ENCODE results near the gene FOXI2.

FOXI2 gene

GRCh38 chr10:127744956-127745355 lies 8.0 kb downstream of the FOXI2 start:
- no peak for DNase-seq

GRCh38 chr10:127745861-127746260 lies 8.9 kb downstream of the FOXI2 start:
- no peak for DNase-seq

GRCh38 chr10:127755753-127756152 lies 18.8 kb downstream of the FOXI2 start:
- DNase-seq: no peak

GRCh38 chr10:127756264-127756663 lies 19.3 kb downstream of the FOXI2 start:
- no peak for DNase-seq

- DNase-seq: no peak
These were observed 20.0 kb downstream of the FOXI2 start for GRCh38 chr10:127757033-127757432.

- no peak for DNase-seq
These were observed 22.3 kb downstream of the FOXI2 start for GRCh38 chr10:127759276-127759675.

GRCh38 chr10:127762925-127763324 lies 25.9 kb downstream of the FOXI2 start:
- DNase-seq: no peak

- DNase-seq: no peak
These were observed 38.0 kb downstream of the FOXI2 start for GRCh38 chr10:127774766-127775559.

- no peak for DNase-seq
These were observed 39.8 kb downstream of the FOXI2 start for GRCh38 chr10:127776816-127777215.

- DNase-seq: no peak
These were observed 44.4 kb downstream of the FOXI2 start for GRCh38 chr10:127781412-127781811.

- DNase-seq: no peak
These were observed 50.9 kb downstream of the FOXI2 start for GRCh38 chr10:127787873-127788272.

- no peak for DNase-seq
These were observed 53.2 kb downstream of the FOXI2 start for GRCh38 chr10:127790066-127790624.
